HG03460 (cell line): ENCODE data around the gene DMD.
A peak's percentile ranks its signal among the peaks of the same experiment; 100 is the strongest.

Experiments
- ATAC-seq: cut with Tn5 transposase; IDR thresholded peaks from one replicate; pipeline ENCODE4 v1.9.1; 2021; ENCODE audit not compliant: unreplicated experiment

DMD gene

DNA sequence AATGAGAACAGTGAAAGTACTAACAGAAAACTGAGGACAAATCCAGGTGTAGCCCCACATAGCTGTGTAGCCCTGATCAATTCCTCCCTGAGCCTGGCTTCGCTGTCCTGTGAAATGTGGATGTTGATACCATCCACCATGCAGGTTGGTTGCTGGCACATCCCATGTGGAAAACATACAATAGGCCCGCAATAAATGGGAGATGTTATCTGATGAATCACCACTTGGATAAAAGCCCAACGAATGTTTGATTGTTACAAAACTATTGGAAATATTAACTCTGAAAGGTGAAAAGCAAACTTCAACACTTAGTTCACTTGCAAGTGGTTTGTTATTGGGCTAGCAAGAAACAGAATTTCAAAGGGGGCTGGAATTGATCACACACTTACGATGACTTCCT is 1953.2 kb downstream of the DMD start:
- ATAC-seq, result no peak

GRCh38 chrX:31255310-31256033 is 1955.9 kb downstream of the DMD start:
- ATAC-seq, result no peak

DNA sequence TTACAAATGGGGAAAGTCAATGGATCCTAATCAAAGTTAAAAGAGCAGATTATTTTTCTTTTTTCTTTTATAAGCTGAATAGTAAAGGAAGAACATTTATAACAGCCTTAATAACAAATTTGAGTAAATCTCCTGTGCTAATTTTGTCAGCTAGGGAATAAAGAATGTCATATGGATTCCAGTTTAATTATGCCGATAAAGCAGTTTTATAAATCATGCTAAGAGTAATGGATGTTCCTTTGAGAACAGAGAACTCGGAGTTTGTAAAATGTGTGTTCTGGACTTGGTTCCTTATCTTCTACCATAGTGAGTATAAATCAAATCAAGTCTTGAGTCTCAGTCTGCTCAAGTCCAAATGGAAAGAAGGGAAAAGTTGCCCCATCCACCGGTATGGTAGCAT is 1959.2 kb downstream of the DMD start:
- no peak for ATAC-seq

- ATAC-seq, result no peak
Observed at GRCh38 chrX:31251336-31251735, 1960.0 kb downstream of the DMD start.

GRCh38 chrX:31245714-31246113 is 1965.6 kb downstream of the DMD start:
- peak; percentile 89 for ATAC-seq

GRCh38 chrX:31243804-31244203 is 1967.5 kb downstream of the DMD start:
- no peak for ATAC-seq

GRCh38 chrX:31240982-31241381 is 1970.4 kb downstream of the DMD start:
- ATAC-seq, result no peak

- ATAC-seq, result peak; percentile 46
Observed at GRCh38 chrX:31237189-31237588, 1974.2 kb downstream of the DMD start.

DNA sequence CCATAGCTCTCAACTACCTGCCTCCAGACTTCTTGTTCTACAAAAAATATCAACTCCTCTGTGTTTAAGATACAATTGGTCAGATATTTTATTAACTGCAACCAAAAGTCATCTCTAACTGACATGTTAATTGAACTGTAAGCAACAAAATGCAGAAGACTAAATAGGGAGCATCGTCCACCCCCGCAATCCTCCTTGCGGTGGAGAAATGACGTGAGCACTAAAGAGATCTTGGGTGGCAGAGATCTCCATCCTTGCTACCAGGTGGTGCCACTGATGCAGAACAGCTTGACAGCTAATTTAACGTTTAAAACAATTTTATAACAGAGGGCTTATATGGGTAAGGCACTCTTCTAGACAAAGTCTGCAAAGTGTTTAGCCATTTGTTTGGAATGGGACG is 1975.1 kb downstream of the DMD start:
- ATAC-seq, result peak; percentile 50

GRCh38 chrX:31233941-31234496 is 1977.3 kb downstream of the DMD start:
- ATAC-seq, result no peak

DNA sequence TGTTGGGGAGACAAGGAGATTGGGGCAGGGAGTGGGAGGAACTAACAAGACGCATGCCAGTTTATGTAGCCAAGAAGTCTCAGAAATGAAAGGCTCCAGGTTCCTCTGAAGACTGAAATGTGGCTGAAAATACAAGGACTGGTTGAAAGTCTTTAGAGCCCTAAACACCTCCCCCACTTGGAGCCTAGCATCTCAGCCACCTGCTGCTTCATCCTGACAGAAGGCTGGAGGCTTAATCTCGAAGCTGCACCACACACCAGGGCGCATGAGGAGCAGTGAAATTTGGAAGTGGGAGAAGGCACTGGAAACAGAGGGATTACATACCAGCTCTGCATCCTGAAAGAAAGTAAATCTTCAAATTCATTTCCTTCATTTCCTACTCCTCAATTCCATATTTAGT is 1978.8 kb downstream of the DMD start:
- no peak for ATAC-seq

DNA sequence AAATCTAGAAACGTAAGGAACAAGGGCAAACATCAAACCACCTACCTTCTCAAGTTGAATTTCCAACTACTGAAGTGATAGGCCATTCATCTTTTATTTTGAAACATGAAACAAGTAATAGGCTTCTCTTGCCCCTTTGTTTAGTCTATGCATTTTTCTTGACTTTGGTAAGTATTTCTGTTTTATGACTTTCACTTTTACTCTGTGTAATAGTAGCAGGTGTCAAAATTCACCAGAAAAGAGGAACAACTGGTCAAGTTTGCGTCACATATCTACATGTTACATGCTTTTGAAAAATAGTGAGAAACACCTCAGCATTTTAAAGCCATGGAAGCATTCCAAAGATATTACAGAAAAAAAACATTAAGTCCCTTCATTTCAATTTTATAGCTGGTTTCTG is 1982.4 kb downstream of the DMD start:
- peak; percentile 91 for ATAC-seq

DNA sequence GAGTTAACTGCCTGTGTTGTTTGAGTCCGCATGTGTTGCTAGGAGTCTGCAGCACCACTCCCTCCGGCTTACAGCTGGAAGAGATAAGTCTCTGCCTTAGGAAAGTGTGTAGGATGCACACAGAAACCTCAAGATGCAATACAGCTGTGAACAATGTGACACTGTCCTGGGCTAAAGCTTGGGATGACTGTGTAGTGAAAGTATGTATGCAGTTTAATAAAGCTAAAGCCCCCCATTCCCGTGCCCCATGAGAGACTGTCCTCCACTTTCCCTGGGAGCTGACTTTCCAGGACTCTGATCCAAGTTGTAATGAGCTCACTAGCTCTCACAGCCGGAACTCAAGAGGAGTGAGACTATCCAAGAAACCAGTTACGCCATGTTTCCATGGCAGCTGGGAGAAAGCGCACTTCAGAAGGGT is 1982.9 kb downstream of the DMD start:
- no peak for ATAC-seq

- no peak for ATAC-seq
Observed at GRCh38 chrX:31227250-31227649, 1984.1 kb downstream of the DMD start.

- ATAC-seq, result no peak
Observed at GRCh38 chrX:31225819-31226218, 1985.5 kb downstream of the DMD start.

- ATAC-seq, result no peak
Observed at GRCh38 chrX:31224381-31225012, 1986.9 kb downstream of the DMD start.

DNA sequence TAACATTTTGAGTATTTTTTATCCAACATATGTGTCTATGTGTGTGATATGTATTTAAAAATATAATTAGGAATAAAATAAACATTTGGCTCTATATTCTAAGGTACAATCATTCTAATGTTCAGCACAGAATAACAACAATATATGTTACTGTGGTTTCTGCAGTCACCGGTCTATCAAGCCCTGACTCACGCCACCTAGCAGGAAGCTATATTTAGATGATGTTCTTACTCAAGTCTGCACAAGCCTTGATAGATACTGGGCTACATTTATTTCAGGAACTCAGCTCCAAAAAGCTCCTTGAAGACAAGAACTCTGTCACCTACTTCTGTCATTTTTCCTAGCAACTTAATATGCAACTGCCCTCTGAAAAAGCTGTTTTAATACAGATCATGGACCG is 1987.5 kb downstream of the DMD start:
- peak; percentile 78 for ATAC-seq

DNA sequence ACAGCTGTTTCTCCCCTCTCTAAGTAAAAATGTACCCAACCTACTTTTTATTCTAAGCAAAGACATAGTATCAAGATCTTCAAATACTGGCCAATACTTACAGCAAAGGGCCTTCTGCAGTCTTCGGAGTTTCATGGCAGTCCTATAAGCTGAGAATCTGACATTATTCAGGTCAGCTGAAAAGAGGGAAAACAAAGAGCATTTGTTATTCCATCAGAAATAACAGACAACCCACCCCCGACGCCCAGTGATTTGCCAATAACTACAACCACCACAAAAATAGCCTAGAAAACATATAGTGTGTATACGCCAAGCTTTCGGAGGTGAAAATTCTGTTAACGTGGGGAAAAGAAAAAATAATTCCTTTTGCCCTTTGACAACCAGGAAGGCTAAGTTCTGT is 1988.4 kb downstream of the DMD start:
- ATAC-seq, result no peak

GRCh38 chrX:31219174-31219573 is 1992.2 kb downstream of the DMD start:
- ATAC-seq, result no peak

DNA sequence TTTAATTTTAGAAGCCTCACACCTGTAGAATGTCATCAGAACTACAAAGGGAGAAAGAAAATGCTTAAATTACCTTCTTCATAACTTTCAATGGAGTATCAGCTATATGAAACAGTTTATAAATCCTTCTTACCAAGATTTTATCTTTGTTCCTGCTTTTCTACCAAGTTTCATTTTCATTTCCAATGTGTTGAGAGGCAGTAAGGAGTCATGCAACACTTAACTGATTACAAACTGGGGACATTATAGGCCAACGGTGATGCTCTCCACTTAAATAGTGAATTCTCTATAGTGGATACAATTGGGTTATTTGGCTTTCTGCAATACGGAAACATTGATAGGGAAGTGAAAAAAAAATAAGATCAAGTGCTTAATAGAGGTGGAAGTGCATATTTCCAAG is 1994.3 kb downstream of the DMD start:
- no peak for ATAC-seq

GRCh38 chrX:31215277-31215815 is 1996.0 kb downstream of the DMD start:
- ATAC-seq, result no peak

DNA sequence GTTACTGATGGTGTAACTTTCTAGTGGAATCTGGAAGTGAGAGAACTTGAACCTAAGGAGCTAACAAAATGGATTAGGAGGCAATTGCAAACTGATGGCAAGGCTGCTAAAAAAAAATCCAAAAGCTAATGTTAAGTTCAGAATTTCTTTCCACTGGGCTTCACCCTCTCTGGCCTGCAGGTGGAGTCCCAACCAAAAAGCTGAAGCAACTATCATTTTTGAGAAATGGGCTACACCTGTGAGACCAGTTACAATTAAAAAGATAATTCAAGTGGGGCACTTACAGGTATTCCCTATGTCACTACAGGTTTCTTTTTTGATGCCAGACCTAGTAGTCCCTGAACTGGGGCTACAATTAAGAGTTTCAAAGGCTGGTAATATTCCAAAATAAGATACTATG is 1997.4 kb downstream of the DMD start:
- ATAC-seq, result no peak
